Endothelial cell of umbilical vein (primary cell): ENCODE data around the gene CPLX1. TPM values are rescaled to one million over a fixed set of nuclear protein-coding genes. Genes with fewer than 3 reads are reported as not detected.

ENCODE experiments used
- BruUV-seq: library from RNA; stranded (reverse); fragments of 400-500 nt; replicated peaks from 2 replicates; lab custom pipeline; 2021; lab: Mats Ljungman, UMichigan
- CTCF ChIA-PET: fragments of 300-600, 350-600 bp; sonication (Branson Sonifier 250); formaldehyde crosslinking; loops from one replicate; lab custom pipeline; 2021; ENCODE audit warnings: antibody characterized with exemption, inconsistent platforms; lab: Charles Lee
- POLR2A ChIA-PET: fragments of 300-600, 350-600 bp; sonication (Branson Sonifier 250); formaldehyde crosslinking; loops from one replicate; lab custom pipeline; 2021; ENCODE audit warnings: antibody characterized with exemption, inconsistent platforms; lab: Charles Lee
- DNase-seq: peaks from one replicate; pipeline ENCODE4 v3.0.0-alpha.2; 2011; ENCODE audit warnings: low read depth, low spot score
- FAIRE-seq: peaks from 2 replicates; lab custom pipeline; 2011; peaks lifted over from hg19 to GRCh38; lab: Jason Lieb, UNC
- H2AFZ ChIP-seq: 2 replicates; pipeline ENCODE4 v1.6.0; 2012; ENCODE audit warnings: low read depth, low read length, control low read depth, inconsistent platforms
- H3K27ac ChIP-seq: 2 replicates; pipeline ENCODE4 v1.5.1; 2011; ENCODE audit warnings: low read depth, mild to moderate bottlenecking, control low read depth, low read length, moderate library complexity; ENCODE audit not compliant: insufficient read depth
- H3K27me3 ChIP-seq, 2 experiments: 2 replicates each; pipeline versions ENCODE4 v1.6.0 to v1.6.1; 2011; ENCODE audit warnings: low read length in 2 of 2, mixed read lengths in 1 of 2; ENCODE audit not compliant: control insufficient read depth in 2 of 2, insufficient read depth in 2 of 2
- H3K36me3 ChIP-seq, 2 experiments: 2 replicates in 1 of 2; 3 replicates in 1 of 2; pipeline ENCODE4 v1.5.1; 2011; ENCODE audit warnings: low read length in 2 of 2, mild to moderate bottlenecking in 1 of 2, moderate library complexity in 1 of 2; ENCODE audit not compliant: control insufficient read depth in 2 of 2, insufficient read depth in 2 of 2; ENCODE audit errors: extremely low read depth in 1 of 2
- H3K4me1 ChIP-seq: 3 replicates; pipeline ENCODE4 v1.5.1; 2011; ENCODE audit warnings: mild to moderate bottlenecking, low read length; ENCODE audit not compliant: control insufficient read depth, insufficient read depth; ENCODE audit errors: extremely low read depth
- H3K4me2 ChIP-seq: 2 replicates; pipeline ENCODE4 v1.6.1; 2011; ENCODE audit warnings: low read length, control low read depth, mixed read lengths; ENCODE audit not compliant: insufficient read depth
- H3K4me3 ChIP-seq, 3 experiments: fragments of 200-600 bp in 1 of 3; sonication (generic), shearing (Covaris generic) in 1 of 3; replicated peaks in 1 of 3; 2 replicates each; pipeline ENCODE4 v1.5.1; 2011 to 2016; ENCODE audit warnings: control low read depth in 3 of 3, low read length in 3 of 3, mild to moderate bottlenecking in 2 of 3, inconsistent platforms in 1 of 3, low read depth in 1 of 3, moderate library complexity in 1 of 3; ENCODE audit not compliant: insufficient read depth in 1 of 3
- H3K79me2 ChIP-seq: 2 replicates; pipeline ENCODE4 v1.6.0; 2012; ENCODE audit warnings: low read length, inconsistent platforms; ENCODE audit not compliant: control insufficient read depth, insufficient read depth
- H3K9ac ChIP-seq: replicated peaks from 2 replicates; pipeline ENCODE3; 2011; ENCODE audit warnings: low read length, control low read depth; ENCODE audit not compliant: insufficient read depth; ENCODE audit errors: extremely low read depth
- H3K9me1 ChIP-seq: replicated peaks from 3 replicates; pipeline ENCODE4 v1.6.0; 2011; ENCODE audit warnings: mild to moderate bottlenecking, low read length; ENCODE audit not compliant: control insufficient read depth, insufficient read depth; ENCODE audit errors: extremely low read depth
- H3K9me3 ChIP-seq: replicated peaks from 2 replicates; pipeline ENCODE4 v1.5.1; 2012; ENCODE audit warnings: low read length, inconsistent platforms; ENCODE audit not compliant: control insufficient read depth, insufficient read depth
- H4K20me1 ChIP-seq: replicated peaks from 2 replicates; pipeline ENCODE3; 2011; ENCODE audit warnings: mild to moderate bottlenecking, low read length; ENCODE audit not compliant: control insufficient read depth, insufficient read depth; ENCODE audit errors: extremely low read depth
- EZH2 ChIP-seq: IDR thresholded peaks from 2 replicates; pipeline ENCODE4 v1.6.1; 2012; ENCODE audit warnings: borderline replicate concordance, low read depth, mild to moderate bottlenecking, moderate library complexity, low read length, inconsistent platforms; ENCODE audit not compliant: severe bottlenecking
- FOS ChIP-seq: IDR thresholded peaks from 2 replicates; pipeline ENCODE4 v1.6.1; 2011; ENCODE audit warnings: mild to moderate bottlenecking, low read length, moderate library complexity, borderline replicate concordance; ENCODE audit not compliant: insufficient read depth
- GATA2 ChIP-seq: IDR thresholded peaks from 2 replicates; pipeline ENCODE4 v1.7.0; 2011; ENCODE audit warnings: low read depth, mild to moderate bottlenecking, moderate library complexity, mixed read lengths, low read length; ENCODE audit not compliant: insufficient read length, insufficient read depth
- JUN ChIP-seq: IDR thresholded peaks from 2 replicates; pipeline ENCODE4 v1.6.1; 2011; ENCODE audit warnings: borderline replicate concordance, low read depth; ENCODE audit not compliant: insufficient read length, insufficient read depth
- MAX ChIP-seq: IDR thresholded peaks from 2 replicates; pipeline ENCODE4 v1.6.1; 2011; ENCODE audit not compliant: insufficient read depth, insufficient read length
- MYC ChIP-seq: IDR thresholded peaks from one replicate; pipeline ENCODE4 v1.6.1; 2011; ENCODE audit warnings: mild to moderate bottlenecking, low read depth, low read length
- dilution Hi-C: fragments of 300-500 bp; cut with MboI; formaldehyde crosslinking; loops from one replicate; pipeline ENCODE4 v1.15.0; 2019; ENCODE audit warnings: low sequenced_read_pairs; ENCODE audit not compliant: extremely low pct_ligation_motif_present
- intact Hi-C: fragments of 100-400 bp; cut with micrococcal nuclease; formaldehyde crosslinking; loops from one replicate; pipeline ENCODE4 v1.10.0; 2022
- polyA plus RNA-seq, 4 experiments: library from polyadenylated mRNA; depleted of rRNA in 3 of 4; stranded (reverse) in 3 of 4; unstranded in 1 of 4; fragments of >200 nt; gene quantifications; 2 replicates each; pipeline versions ENCODE4 v1.2.1 to v1.2.3, GENCODE V29; 2011 to 2012; ENCODE audit warnings: missing spikeins in 1 of 4
- total RNA-seq: library from RNA; stranded (reverse); gene quantifications from 2 replicates; pipeline ENCODE4 v1.2.3, GENCODE V29; 2021

The CPLX1 gene
- total and polyA plus RNA-seq, 2 donors (not counting 3 experiments of a cell fraction or from before 2014, with no cell fraction given): 1.0 to 1.8 TPM

GRCh38 chr4:836003-836511 lies 10.1 kb upstream of the CPLX1 start:
- Histone ChIP-seq H3K9me3 (no peaks in the 10 kb centered on the region), H3K9me1 (no peaks in the 10 kb centered on the region), H3K27ac (no peak overlapping the region), H3K36me3 (no peaks in the 10 kb centered on the region), H3K4me1 (no peaks in the 10 kb centered on the region), H3K4me2 (no peak overlapping the region), H4K20me1 (no peaks in the 10 kb centered on the region), H3K9ac (no peak overlapping the region), H3K27me3 (no peaks in the 10 kb centered on the region), H3K4me3 (no peak overlapping the region), H3K79me2 (no peaks in the 10 kb centered on the region), H2AFZ (no peak overlapping the region)
- FAIRE-seq (no peak), DNase-seq (no peak)
- intact Hi-C loops (no loop called here), dilution Hi-C loops (no loop called here)
- no TSS peak for BruUV-seq
- ChIA-PET POLR2A (no interaction called here), CTCF (no interaction called here)
- no peak for TF ChIP-seq MAX
- TF ChIP-seq FOS: no peak
- TF ChIP-seq EZH2: no peak
- no peak for TF ChIP-seq GATA2
- no peak for TF ChIP-seq JUN
- no peak for TF ChIP-seq MYC
